Left lung (tissue), 10 donors: ENCODE data around the gene ITK. TPM values are rescaled to one million over a fixed set of nuclear protein-coding genes. Genes with fewer than 3 reads are reported as not detected.

Source experiments
- ATAC-seq: fragments of 200-7000 bp; cut with Tn5 transposase; one replicate; pipeline ENCODE4 v1.9.1; 2020; ENCODE audit warnings: moderate library complexity
- DNase-seq, 4 donors: peaks; one replicate each; pipeline ENCODE4 v3.0.0-alpha.2; 2013 to 2020
- H3K27ac ChIP-seq, 2 donors: fragments of 200-600 bp; sonication (generic) in 1 of 2; one replicate each; pipeline versions ENCODE4 v1.5.0 to v1.8.0; 2020 to 2021
- H3K27me3 ChIP-seq, 2 donors: fragments of 200-600 bp; sonication (generic) in 1 of 2; one replicate each; pipeline versions ENCODE4 v1.5.0 to v1.8.0; 2020 to 2021
- H3K36me3 ChIP-seq, 2 donors: fragments of 200-600 bp; sonication (generic) in 1 of 2; one replicate each; pipeline versions ENCODE4 v1.5.0 to v1.8.0; 2020 to 2021
- H3K4me1 ChIP-seq, 2 donors: fragments of 200-600 bp; one replicate each; pipeline ENCODE4 v1.8.0; 2021
- H3K4me3 ChIP-seq, 2 donors: fragments of 200-600 bp; sonication (generic) in 1 of 2; one replicate each; pipeline versions ENCODE4 v1.5.0 to v1.8.0; 2020 to 2021; ENCODE audit warnings: mild to moderate bottlenecking in 1 of 2
- H3K9me3 ChIP-seq, 2 donors: fragments of 200-600 bp; sonication (generic) in 1 of 2; one replicate each; pipeline versions ENCODE4 v1.5.0 to v1.8.0; 2020 to 2021
- CTCF ChIP-seq, 2 donors: fragments of 200-600 bp; sonication (generic) in 1 of 2; IDR thresholded peaks; one replicate each; pipeline versions ENCODE4 v1.5.0 to v1.8.0; 2021; ENCODE audit warnings: antibody characterized with exemption in 2 of 2
- intact Hi-C, 2 donors: fragments of 100-400 bp; cut with DNase I; formaldehyde crosslinking; loops; one replicate each; pipeline versions ENCODE4 v1.11.2 to v1.14.2; 2022
- polyA plus RNA-seq, 6 donors: library from polyadenylated mRNA; unstranded; fragments of 120-200 nt; gene quantifications; one replicate each; pipeline ENCODE4 v1.2.1, GENCODE V29; 2013; ENCODE audit not compliant: insufficient read length in 6 of 6
- total RNA-seq, 2 donors: library from RNA; stranded (reverse); fragmentation: NEBNext Ultra II Directional; extraction: Animal tissue kit (Norgen Biotek cat#: 25700); gene quantifications; one replicate each; pipeline ENCODE4 v1.2.1, GENCODE V29; 2021
- donor health status: DM: no; HTN: yes; CAD: no.
- donor health status: DM: no; HTN: no; CAD: no.

ITK gene
- total and polyA plus RNA-seq, 8 donors: 0.49 to 8.1 (median 1.1) TPM

GRCh38 chr5:157162919-157163510 is 17.6 kb upstream of the ITK start:
- TF ChIP-seq CTCF (IDR thresholded peaks at IDR 0.05): no peak
- ATAC-seq (no peak), DNase-seq (peak in 1 of 4 donors; percentile 70)
- Histone ChIP-seq H3K4me3 (no peak overlapping the region), H3K27ac (no peak overlapping the region), H3K27me3 (peaks cover 0 to 16% of the 10 kb centered on the region in 2 donors), H3K36me3 (no peaks in the 10 kb centered on the region), H3K9me3 (no peaks in the 10 kb centered on the region), H3K4me1 (no peaks in the 10 kb centered on the region)
- intact Hi-C loops: no loop called here

GRCh38 chr5:157164521-157164920 is 16.1 kb upstream of the ITK start:
- Histone ChIP-seq H3K36me3 (no peaks in the 10 kb centered on the region), H3K4me3 (no peak overlapping the region), H3K27ac (no peak overlapping the region), H3K4me1 (no peaks in the 10 kb centered on the region), H3K9me3 (no peaks in the 10 kb centered on the region), H3K27me3 (peaks cover 0 to 16% of the 10 kb centered on the region in 2 donors)
- DNase-seq (no peak), ATAC-seq (no peak)
- TF ChIP-seq CTCF (IDR thresholded peaks at IDR 0.05): no peak
- intact Hi-C loops: no loop called here

- Histone ChIP-seq H3K4me1 (no peaks in the 10 kb centered on the region), H3K4me3 (no peak overlapping the region), H3K36me3 (no peaks in the 10 kb centered on the region), H3K27me3 (peaks cover 0 to 9% of the 10 kb centered on the region in 2 donors), H3K27ac (no peak overlapping the region), H3K9me3 (no peaks in the 10 kb centered on the region)
- ATAC-seq (no peak), DNase-seq (no peak)
- TF ChIP-seq CTCF (IDR thresholded peaks at IDR 0.05): no peak
- intact Hi-C loops: no loop called here
Observed at GRCh38 chr5:157165261-157165660, 15.4 kb upstream of the ITK start.

- H3K27ac ChIP-seq: no peak overlapping the region
- no peak overlapping the region for H3K4me3 ChIP-seq
- intact Hi-C loops: no loop called here
- ATAC-seq: no peak
- H3K4me1 ChIP-seq: no peaks in the 10 kb centered on the region
- H3K27me3 ChIP-seq: peaks cover 0 to 7% of the 10 kb centered on the region in 2 donors
- TF ChIP-seq CTCF (IDR thresholded peaks at IDR 0.05): no peak
- H3K36me3 ChIP-seq: no peaks in the 10 kb centered on the region
- H3K9me3 ChIP-seq: no peaks in the 10 kb centered on the region
- no peak for DNase-seq
Observed at GRCh38 chr5:157165668-157166067, 15.0 kb upstream of the ITK start.

GRCh38 chr5:157166214-157167213 is 14.1 kb upstream of the ITK start, which contains the start of gene GARIN3:
Gene GARIN3 (minus strand): TSS chr5:157166264. CDS start chr5:157166168, 96 bp downstream.
- no peak within 1 kb of the TSS for H3K27ac ChIP-seq
- H3K4me1 ChIP-seq: no peaks in the 10 kb centered on the region
- no peak within 1 kb of the TSS for H3K4me3 ChIP-seq
- no peak for TF ChIP-seq CTCF (IDR thresholded peaks at IDR 0.05)
- H3K27me3 ChIP-seq: peaks cover 0 to 7% of the 10 kb centered on the region in 2 donors
- H3K36me3 ChIP-seq: no peaks in the 10 kb centered on the region
- no peaks in the 10 kb centered on the region for H3K9me3 ChIP-seq
- intact Hi-C loops: no loop called here
- DNase-seq (no peak), ATAC-seq (no peak)
